Erythroblast (primary cell): Measurements from ENCODE around the gene INTS7.

Source experiments
- GATA1 ChIP-seq: IDR thresholded peaks from 2 replicates; pipeline ENCODE4 v1.6.1; 2011; ENCODE audit warnings: low read depth, mild to moderate bottlenecking, control low read depth, low read length, moderate library complexity
- POLR2A ChIP-seq: IDR thresholded peaks from 2 replicates; pipeline ENCODE4 v1.6.1; 2011; ENCODE audit warnings: mild to moderate bottlenecking, low read length

DNA sequence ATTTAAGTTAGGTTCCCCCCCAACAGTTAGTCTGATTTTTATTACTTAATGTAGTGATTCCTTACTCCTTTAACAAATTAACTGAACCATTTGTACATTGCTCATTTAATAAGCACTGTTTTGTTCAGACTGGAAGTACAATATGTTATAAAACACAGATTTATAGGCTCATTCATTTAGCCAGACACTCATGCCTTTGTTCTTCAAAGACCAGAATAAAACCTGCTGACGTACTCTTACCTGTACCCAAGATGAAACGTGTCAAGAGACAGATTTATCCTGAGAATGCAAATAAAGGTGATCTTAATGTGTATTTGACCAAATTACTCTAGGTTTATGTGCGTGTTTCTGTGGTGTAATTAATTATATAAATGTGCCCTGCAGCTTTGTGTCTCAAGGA, 92.8 kb downstream of the INTS7 start:
- TF ChIP-seq POLR2A: no peak
- no peak for TF ChIP-seq GATA1
